Choroid plexus epithelial cell (primary cell): ENCODE measurements around the gene TAGLN3.

Experiments
- DNase-seq: peaks from one replicate; pipeline ENCODE4 v3.0.0-alpha.2; 2010; ENCODE audit warnings: low read depth
- H3K4me3 ChIP-seq: 2 replicates; pipeline ENCODE4 v1.5.1; 2011; ENCODE audit warnings: low read depth, mild to moderate bottlenecking, control low read depth, low read length, moderate library complexity
- TF ChIP-seq, protein P1 (sequence below): conservative IDR thresholded peaks from 2 replicates; pipeline ENCODE4 v1.5.1; 2011; ENCODE audit warnings: low read depth, mild to moderate bottlenecking, control low read depth, inconsistent platforms, low read length, moderate library complexity

TAGLN3 gene

DNA sequence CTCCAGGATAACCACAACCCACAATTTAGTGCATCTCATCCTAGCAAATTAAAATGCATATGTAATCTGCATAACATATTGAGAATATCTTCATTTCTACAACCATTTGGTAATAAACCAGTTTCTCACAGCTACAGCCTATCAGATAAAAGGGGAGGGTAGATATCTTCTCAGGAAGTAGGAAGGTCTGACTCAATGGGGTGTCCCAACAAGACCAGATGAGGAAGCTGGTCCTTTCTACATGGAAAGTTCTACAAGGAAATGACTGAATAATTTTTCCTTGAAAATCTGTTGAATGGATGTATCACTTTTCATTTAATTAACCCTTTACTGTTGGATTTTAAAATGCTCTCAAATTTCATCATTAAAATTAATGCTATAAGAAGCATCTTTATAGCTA, 18.4 kb downstream of the TAGLN3 start:
- DNase-seq: no peak
- H3K4me3 ChIP-seq: no peak overlapping the region
- TF ChIP-seq, protein P1, sequence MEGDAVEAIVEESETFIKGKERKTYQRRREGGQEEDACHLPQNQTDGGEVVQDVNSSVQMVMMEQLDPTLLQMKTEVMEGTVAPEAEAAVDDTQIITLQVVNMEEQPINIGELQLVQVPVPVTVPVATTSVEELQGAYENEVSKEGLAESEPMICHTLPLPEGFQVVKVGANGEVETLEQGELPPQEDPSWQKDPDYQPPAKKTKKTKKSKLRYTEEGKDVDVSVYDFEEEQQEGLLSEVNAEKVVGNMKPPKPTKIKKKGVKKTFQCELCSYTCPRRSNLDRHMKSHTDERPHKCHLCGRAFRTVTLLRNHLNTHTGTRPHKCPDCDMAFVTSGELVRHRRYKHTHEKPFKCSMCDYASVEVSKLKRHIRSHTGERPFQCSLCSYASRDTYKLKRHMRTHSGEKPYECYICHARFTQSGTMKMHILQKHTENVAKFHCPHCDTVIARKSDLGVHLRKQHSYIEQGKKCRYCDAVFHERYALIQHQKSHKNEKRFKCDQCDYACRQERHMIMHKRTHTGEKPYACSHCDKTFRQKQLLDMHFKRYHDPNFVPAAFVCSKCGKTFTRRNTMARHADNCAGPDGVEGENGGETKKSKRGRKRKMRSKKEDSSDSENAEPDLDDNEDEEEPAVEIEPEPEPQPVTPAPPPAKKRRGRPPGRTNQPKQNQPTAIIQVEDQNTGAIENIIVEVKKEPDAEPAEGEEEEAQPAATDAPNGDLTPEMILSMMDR: no peak

DNA sequence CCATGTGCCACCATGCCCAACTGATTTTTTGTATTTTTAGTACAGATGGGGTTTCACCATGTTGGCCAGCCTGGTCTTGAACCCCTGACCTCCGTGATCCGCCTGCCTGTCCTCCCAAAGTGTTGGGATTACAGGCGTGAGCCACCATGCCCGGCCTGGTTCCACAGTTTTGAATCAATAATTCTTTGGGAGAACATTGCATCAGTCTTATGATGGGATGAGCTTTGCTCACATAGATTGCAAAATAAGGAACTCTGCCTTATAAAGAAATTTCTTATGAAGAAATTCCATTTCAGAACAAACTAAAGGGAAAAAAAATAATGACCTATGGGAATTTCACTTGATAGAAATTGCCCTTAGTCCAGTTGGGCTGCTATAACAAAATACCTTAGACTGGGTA, 20.0 kb downstream of the TAGLN3 start:
- H3K4me3 ChIP-seq: no peak overlapping the region
- DNase-seq: no peak
- TF ChIP-seq, protein P1: no peak

DNA sequence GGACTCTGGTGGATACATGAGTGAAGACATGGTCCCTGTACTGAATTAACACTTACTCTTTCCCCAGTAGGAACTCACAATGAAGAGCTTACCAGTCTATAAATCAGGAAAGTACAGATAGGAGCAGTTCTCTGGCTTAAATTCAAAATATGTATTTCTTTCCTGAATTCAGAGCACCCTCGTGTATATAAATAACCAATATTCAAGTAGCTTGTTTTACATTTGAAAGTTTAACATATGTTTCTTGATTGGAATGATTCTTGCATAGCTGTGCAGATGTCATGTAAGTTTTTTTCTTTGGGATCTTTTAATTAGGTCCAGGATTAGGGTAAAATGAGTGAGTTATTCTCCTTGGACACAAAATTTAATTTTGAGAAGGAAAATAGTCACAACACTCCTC, 21.0 kb downstream of the TAGLN3 start:
- no peak overlapping the region for H3K4me3 ChIP-seq
- TF ChIP-seq, protein P1: no peak
- DNase-seq: no peak

DNA sequence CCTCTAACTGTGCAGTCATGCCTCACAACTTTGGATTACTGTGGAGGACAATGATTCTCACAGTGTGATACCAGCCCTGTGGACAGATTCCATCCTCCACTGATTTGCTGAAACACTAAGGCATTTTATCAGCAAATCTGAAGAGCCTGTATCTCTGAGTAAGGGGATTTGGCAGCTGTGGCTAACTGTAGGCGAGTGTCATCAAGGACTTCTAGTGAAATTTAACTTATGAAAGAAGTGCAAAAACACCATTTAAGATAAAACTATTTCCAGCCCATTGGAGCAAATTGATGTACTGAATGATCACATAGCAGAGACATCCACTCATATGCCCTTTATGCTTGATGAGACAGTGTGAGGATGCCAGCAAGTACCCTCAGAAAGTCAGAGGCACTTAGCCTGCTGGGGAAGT, 22.0 kb downstream of the TAGLN3 start:
- H3K4me3 ChIP-seq: no peak overlapping the region
- TF ChIP-seq, protein P1: no peak
- no peak for DNase-seq

DNA sequence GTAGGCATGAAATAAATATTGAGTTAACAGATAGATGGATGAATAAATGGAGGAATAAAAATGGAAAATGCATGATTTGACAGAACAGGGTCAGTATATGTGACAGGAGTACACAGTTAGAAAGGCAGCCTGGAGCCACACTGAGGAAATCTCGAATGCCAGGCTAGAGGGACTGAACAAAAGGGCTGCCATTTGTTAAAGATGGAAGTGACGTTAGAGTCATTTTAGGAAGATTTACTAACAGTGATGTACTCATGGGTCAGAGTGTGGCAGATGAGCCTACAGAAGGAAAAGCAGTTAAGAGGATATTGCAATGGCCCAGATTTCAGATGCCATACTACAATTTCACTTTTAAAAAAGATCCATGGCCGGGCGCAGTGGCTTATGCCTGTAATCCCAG, 28.4 kb downstream of the TAGLN3 start:
- no peak overlapping the region for H3K4me3 ChIP-seq
- TF ChIP-seq, protein P1: no peak
- DNase-seq: no peak

DNA sequence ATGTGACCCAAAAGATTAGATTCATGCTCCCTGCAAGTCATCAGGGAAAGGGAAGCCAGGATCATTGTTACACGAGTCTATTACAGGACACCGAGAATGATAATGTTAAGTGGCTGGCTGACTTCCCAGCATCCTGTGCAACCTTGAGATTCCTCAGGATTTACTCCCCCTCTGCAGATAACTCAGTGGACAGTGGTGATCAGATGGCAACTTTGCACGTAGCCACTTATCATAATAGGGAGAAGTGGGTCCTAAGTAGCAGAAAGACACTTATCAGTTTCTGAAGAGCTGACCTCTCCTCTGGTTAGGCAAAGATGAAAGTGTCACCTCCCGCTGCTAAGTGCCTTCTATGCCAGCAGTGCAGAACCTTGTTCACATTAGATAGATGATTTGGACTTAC, 29.1 kb downstream of the TAGLN3 start:
- no peak for DNase-seq
- TF ChIP-seq, protein P1: no peak
- H3K4me3 ChIP-seq: no peak overlapping the region

DNA sequence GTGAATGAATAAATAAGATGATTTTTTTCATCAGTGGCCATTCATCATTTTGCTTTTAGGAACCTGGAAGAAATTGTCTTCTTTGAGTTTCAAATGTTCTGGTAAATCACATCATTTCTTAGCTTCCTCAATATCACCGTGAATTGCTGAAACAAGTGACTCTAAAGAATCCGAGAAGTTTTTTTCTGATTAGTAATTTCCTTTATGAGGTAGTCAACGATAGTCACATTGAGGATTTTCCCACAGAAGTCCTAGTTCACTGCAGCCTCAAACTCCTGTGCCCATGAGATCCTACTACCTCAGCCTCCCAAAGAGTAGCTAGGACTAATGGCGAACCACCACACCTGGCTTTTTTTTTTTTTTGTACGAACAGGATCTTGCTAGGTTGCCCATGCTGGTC, 32.2 kb downstream of the TAGLN3 start:
- H3K4me3 ChIP-seq: no peak overlapping the region
- no peak for DNase-seq
- TF ChIP-seq, protein P1: no peak
